Mucosa of rectum (tissue), 2 donors: ENCODE data around the gene ACBD6.

Experiments used
- H3K27ac ChIP-seq, 2 donors: one replicate each; pipeline ENCODE4 v1.7.0; 2013; ENCODE audit warnings: inconsistent platforms in 2 of 2, low read depth in 2 of 2, low read length in 2 of 2
- H3K27me3 ChIP-seq, 2 donors: one replicate each; pipeline ENCODE4 v1.7.0; 2013; ENCODE audit warnings: low read length in 2 of 2; ENCODE audit not compliant: control insufficient read depth in 2 of 2, insufficient read depth in 2 of 2
- H3K36me3 ChIP-seq, 2 donors: one replicate each; pipeline ENCODE4 v1.7.0; 2013; ENCODE audit warnings: low read length in 2 of 2; ENCODE audit not compliant: control insufficient read depth in 2 of 2, insufficient read depth in 2 of 2
- H3K4me1 ChIP-seq, 2 donors: one replicate each; pipeline ENCODE4 v1.7.0; 2013; ENCODE audit warnings: low read length in 2 of 2, mild to moderate bottlenecking in 1 of 2; ENCODE audit not compliant: control insufficient read depth in 2 of 2, insufficient read depth in 2 of 2
- H3K4me3 ChIP-seq, 2 donors: one replicate each; pipeline ENCODE4 v1.7.0; 2013; ENCODE audit warnings: low read length in 2 of 2
- H3K9ac ChIP-seq, 2 donors: one replicate each; pipeline ENCODE4 v1.7.0; 2013; ENCODE audit warnings: low read length in 2 of 2, low read depth in 1 of 2, mild to moderate bottlenecking in 1 of 2
- H3K9me3 ChIP-seq, 2 donors: one replicate each; pipeline ENCODE4 v1.7.0; 2013; ENCODE audit warnings: low read length in 2 of 2; ENCODE audit not compliant: control insufficient read depth in 2 of 2
- donor health status: healthy.
- donor health status: Normal muscosa, but diverticular disease.

The ACBD6 gene

GRCh38 chr1:180286417-180286816 is 216.0 kb downstream of the ACBD6 start:
- Histone ChIP-seq H3K9ac (no peak overlapping the region), H3K4me3 (no peak overlapping the region), H3K36me3 (no peaks in the 10 kb centered on the region), H3K4me1 (peaks cover 3 to 6% of the 10 kb centered on the region in 2 donors), H3K27ac (no peak overlapping the region), H3K27me3 (no peaks in the 10 kb centered on the region), H3K9me3 (no peaks in the 10 kb centered on the region)

GRCh38 chr1:180283098-180283497 is 219.3 kb downstream of the ACBD6 start:
- H3K9ac ChIP-seq = no peak overlapping the region
- no peak overlapping the region for H3K27ac ChIP-seq
- H3K27me3 ChIP-seq = no peaks in the 10 kb centered on the region
- H3K4me3 ChIP-seq = no peak overlapping the region
- H3K4me1 ChIP-seq = peaks cover 0 to 3% of the 10 kb centered on the region in 2 donors
- no peaks in the 10 kb centered on the region for H3K9me3 ChIP-seq
- peaks cover 0 to 2% of the 10 kb centered on the region in 2 donors for H3K36me3 ChIP-seq

GRCh38 chr1:180282401-180283044 is 219.9 kb downstream of the ACBD6 start:
- H3K27me3 ChIP-seq = no peaks in the 10 kb centered on the region
- H3K9me3 ChIP-seq = no peaks in the 10 kb centered on the region
- no peak overlapping the region for H3K4me3 ChIP-seq
- no peak overlapping the region for H3K27ac ChIP-seq
- H3K36me3 ChIP-seq = peaks cover 0 to 2% of the 10 kb centered on the region in 2 donors
- no peak overlapping the region for H3K9ac ChIP-seq
- peaks cover 0 to 3% of the 10 kb centered on the region in 2 donors for H3K4me1 ChIP-seq

- no peaks in the 10 kb centered on the region for H3K27me3 ChIP-seq
- H3K36me3 ChIP-seq = peaks cover 0 to 2% of the 10 kb centered on the region in 2 donors
- H3K27ac ChIP-seq = no peak overlapping the region
- no peaks in the 10 kb centered on the region for H3K9me3 ChIP-seq
- no peak overlapping the region for H3K9ac ChIP-seq
- H3K4me3 ChIP-seq = no peak overlapping the region
- H3K4me1 ChIP-seq = peaks cover 0 to 3% of the 10 kb centered on the region in 2 donors
These were observed 220.9 kb downstream of the ACBD6 start for GRCh38 chr1:180281490-180281889.

GRCh38 chr1:180280617-180281016 is 221.8 kb downstream of the ACBD6 start:
- Histone ChIP-seq H3K4me1 (peaks cover 0 to 3% of the 10 kb centered on the region in 2 donors), H3K9me3 (no peaks in the 10 kb centered on the region), H3K9ac (no peak overlapping the region), H3K36me3 (peaks cover 0 to 2% of the 10 kb centered on the region in 2 donors), H3K4me3 (no peak overlapping the region), H3K27ac (no peak overlapping the region), H3K27me3 (no peaks in the 10 kb centered on the region)

- no peaks in the 10 kb centered on the region for H3K9me3 ChIP-seq
- no peaks in the 10 kb centered on the region for H3K27me3 ChIP-seq
- H3K36me3 ChIP-seq = peaks cover 0 to 5% of the 10 kb centered on the region in 2 donors
- H3K4me1 ChIP-seq = peaks cover 0 to 3% of the 10 kb centered on the region in 2 donors
- H3K9ac ChIP-seq = no peak overlapping the region
- no peak overlapping the region for H3K27ac ChIP-seq
- H3K4me3 ChIP-seq = no peak overlapping the region
These were observed 222.7 kb downstream of the ACBD6 start for GRCh38 chr1:180279651-180280050.

GRCh38 chr1:180278596-180279395 is 223.6 kb downstream of the ACBD6 start:
- Histone ChIP-seq H3K27ac (no peak overlapping the region), H3K4me3 (no peak overlapping the region), H3K9ac (no peak overlapping the region), H3K4me1 (peaks cover 0 to 3% of the 10 kb centered on the region in 2 donors), H3K36me3 (peaks cover 0 to 6% of the 10 kb centered on the region in 2 donors), H3K27me3 (no peaks in the 10 kb centered on the region), H3K9me3 (no peaks in the 10 kb centered on the region)

GRCh38 chr1:180278194-180278515 is 224.2 kb downstream of the ACBD6 start:
- Histone ChIP-seq H3K36me3 (peaks cover 0 to 6% of the 10 kb centered on the region in 2 donors), H3K27me3 (no peaks in the 10 kb centered on the region), H3K9me3 (no peaks in the 10 kb centered on the region), H3K9ac (no peak overlapping the region), H3K4me3 (no peak overlapping the region), H3K4me1 (peaks cover 0 to 3% of the 10 kb centered on the region in 2 donors), H3K27ac (no peak overlapping the region)

- H3K27me3 ChIP-seq = no peaks in the 10 kb centered on the region
- peaks cover 0 to 6% of the 10 kb centered on the region in 2 donors for H3K36me3 ChIP-seq
- H3K9me3 ChIP-seq = no peaks in the 10 kb centered on the region
- no peak overlapping the region for H3K9ac ChIP-seq
- no peak overlapping the region for H3K4me3 ChIP-seq
- H3K27ac ChIP-seq = no peak overlapping the region
- peaks cover 0 to 3% of the 10 kb centered on the region in 2 donors for H3K4me1 ChIP-seq
These were observed 224.7 kb downstream of the ACBD6 start for GRCh38 chr1:180277476-180278193.

- Histone ChIP-seq H3K4me1 (peaks cover 9 to 13% of the 10 kb centered on the region in 2 donors), H3K27me3 (no peaks in the 10 kb centered on the region), H3K27ac (no peak overlapping the region), H3K9me3 (no peaks in the 10 kb centered on the region), H3K4me3 (no peak overlapping the region), H3K9ac (no peak overlapping the region), H3K36me3 (peaks cover 0 to 6% of the 10 kb centered on the region in 2 donors)
These were observed 226.7 kb downstream of the ACBD6 start for GRCh38 chr1:180275726-180276125.
